Suprapubic skin (tissue), 4 donors: ENCODE data around the gene DENND1C.

ENCODE experiments used
- CTCF ChIP-seq, 2 donors: fragments of 200-600 bp in 1 of 2; fragments of 450-650 bp in 1 of 2; sonication (generic) in 1 of 2; IDR thresholded peaks; one replicate each; pipeline ENCODE4 v1.5.1; 2016 to 2019; ENCODE audit warnings: antibody characterized with exemption in 2 of 2, mild to moderate bottlenecking in 1 of 2, moderate library complexity in 1 of 2
- EP300 ChIP-seq: sonication (generic); formaldehyde crosslinking; IDR thresholded peaks from one replicate; pipeline ENCODE4 v1.6.1; 2017; ENCODE audit warnings: antibody characterized with exemption
- POLR2AphosphoS5 ChIP-seq, 3 donors: sonication (generic); formaldehyde crosslinking; IDR thresholded peaks; one replicate each; pipeline ENCODE4 v1.6.1; 2017; ENCODE audit warnings: antibody characterized with exemption in 3 of 3

GRCh38 chr19:6425732-6426620 lies 55.6 kb downstream of the DENND1C start:
- TF ChIP-seq CTCF (IDR thresholded peaks at IDR 0.05) (no peak), POLR2AphosphoS5 (IDR thresholded peaks at IDR 0.05) (no peak), EP300 (no peak)
